HG02763 (cell line): ENCODE data around the gene METTL13.

ENCODE experiments used
- ATAC-seq: cut with Tn5 transposase; IDR thresholded peaks from one replicate; pipeline ENCODE4 v1.9.1; 2021; ENCODE audit warnings: mild to moderate bottlenecking, moderate library complexity; ENCODE audit not compliant: unreplicated experiment

The METTL13 gene

DNA sequence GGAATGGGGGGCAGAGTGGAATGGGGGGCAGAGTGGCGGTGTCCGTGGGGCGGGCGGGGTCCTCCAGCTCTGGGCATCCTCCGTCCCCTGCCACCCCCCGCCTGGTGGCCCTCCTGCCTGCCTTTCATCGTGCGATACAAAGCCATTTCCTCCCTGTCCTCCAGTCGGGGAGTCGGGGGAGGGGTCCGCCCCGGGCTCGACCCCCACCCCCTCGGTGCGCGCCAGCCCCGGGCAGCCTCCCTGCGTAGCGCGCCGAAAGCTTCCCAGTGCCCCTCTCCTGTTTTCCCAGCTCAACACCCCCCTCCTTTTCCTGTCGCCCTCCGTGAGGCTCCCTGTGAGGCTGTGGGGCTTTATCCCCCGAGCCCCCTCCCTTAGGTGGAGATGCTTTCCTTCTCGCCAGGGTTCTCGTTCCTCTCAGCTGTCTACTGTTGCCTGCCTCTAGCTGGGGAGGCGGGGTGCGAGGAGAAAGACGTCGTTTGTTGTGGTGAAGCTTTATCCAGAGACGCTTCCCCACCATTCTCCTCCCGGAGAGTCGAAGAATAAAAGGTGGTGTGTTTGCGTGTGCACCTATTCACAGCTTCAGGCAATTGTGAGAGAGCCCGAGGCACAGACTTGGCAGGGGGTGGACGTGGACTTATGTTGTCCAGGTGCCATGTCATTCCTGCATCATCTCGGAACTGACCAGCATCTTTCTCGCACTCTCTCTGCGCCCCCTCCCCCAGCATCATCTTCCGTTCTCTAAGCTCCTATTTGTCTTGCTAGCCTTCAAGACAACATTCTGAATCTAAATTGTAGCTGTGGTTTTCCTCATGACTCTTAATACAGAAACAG, 60.7 kb downstream of the METTL13 start:
- no peak for ATAC-seq

DNA sequence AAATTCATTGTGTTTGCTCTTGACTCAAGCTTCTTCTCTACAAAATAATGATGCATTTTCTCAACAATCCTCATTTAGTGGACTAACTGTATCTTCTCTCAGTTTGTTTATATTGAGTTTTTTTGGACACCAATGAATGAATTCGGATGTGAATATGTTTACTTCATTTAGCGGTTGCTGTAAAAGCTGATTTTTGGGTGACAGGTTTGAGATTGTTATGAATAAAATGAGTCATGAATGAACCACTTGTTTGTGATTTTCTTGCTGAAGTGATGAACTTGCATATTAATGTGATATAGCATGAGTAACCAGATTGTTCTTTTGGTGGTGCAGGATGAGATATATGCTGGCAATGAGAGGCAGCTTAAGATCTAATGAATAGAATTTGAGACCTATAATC, 62.9 kb downstream of the METTL13 start:
- no peak for ATAC-seq

DNA sequence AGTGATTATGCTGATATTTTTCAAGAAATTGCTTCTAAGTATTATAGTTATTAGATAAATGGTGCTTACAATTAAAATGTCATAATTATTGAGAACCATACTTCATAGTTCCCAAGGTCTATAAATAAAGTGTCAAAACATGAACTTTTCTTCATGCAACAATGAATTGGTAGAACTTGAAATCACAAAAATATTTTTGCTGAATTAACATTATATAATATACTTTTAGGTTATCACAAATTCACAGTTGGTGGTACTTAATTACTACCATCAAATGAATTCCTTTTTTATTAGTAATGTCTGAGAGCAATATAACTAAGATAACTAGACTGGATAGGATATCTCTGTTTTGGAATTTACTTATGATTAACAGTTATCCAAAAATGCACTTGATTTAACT, 64.5 kb downstream of the METTL13 start:
- no peak for ATAC-seq
